ENCODE data around the gene HRCT1.

DNA sequence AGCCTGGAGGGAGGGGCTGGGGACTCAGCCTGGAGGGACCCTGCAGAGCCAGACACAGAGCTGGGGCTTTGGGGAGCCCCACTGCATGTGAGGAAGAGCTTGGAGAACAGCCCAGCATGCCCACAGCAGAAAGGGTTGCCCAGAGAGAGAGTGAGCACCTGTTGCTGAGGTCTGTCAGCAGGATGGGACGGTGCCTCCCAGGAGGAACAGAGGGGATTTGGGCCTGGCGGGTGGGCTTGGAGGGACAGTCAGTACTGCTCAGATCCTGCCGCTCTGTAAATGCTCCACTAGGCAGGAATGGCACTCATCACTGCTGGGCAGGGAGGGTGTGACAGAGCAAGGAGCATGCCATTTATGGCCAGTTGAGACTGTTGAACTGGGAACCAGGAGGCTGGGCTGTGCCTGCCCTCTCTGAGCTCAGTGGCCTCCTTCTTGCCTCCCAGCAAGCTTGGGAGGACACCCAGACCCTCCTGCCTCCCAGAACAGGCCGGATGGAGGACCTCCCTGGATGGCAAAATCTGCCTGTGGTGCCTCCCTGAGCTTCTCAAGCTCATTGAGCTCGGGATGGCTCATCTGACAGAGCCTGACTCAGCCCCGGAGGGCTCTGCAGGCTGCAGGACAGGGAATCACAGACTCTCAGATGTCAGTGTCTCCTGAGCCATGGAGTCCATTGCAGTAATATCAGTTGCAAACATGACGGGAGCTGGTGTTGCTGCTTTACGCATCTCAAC, 786 bp upstream of the HRCT1 start:
- TF ChIP-seq, protein P1, sequence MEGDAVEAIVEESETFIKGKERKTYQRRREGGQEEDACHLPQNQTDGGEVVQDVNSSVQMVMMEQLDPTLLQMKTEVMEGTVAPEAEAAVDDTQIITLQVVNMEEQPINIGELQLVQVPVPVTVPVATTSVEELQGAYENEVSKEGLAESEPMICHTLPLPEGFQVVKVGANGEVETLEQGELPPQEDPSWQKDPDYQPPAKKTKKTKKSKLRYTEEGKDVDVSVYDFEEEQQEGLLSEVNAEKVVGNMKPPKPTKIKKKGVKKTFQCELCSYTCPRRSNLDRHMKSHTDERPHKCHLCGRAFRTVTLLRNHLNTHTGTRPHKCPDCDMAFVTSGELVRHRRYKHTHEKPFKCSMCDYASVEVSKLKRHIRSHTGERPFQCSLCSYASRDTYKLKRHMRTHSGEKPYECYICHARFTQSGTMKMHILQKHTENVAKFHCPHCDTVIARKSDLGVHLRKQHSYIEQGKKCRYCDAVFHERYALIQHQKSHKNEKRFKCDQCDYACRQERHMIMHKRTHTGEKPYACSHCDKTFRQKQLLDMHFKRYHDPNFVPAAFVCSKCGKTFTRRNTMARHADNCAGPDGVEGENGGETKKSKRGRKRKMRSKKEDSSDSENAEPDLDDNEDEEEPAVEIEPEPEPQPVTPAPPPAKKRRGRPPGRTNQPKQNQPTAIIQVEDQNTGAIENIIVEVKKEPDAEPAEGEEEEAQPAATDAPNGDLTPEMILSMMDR (IDR thresholded peaks at IDR 0.05), result no peak
- no peak for TF ChIP-seq POLR2A (IDR thresholded peaks at IDR 0.05)
